SK-N-SH treated with all-trans-retinoic acid at 6 μM for 48 hours (cell line): ENCODE results near the gene GCN1.

Source experiments
- ATAC-seq: fragments of 200-7000 bp; cut with Tn5 transposase; 3 replicates; pipeline ENCODE4 v1.9.1; 2020; ENCODE audit warnings: mild to moderate bottlenecking, moderate library complexity
- ARNTL ChIP-seq: fragments of 450-650 bp; formaldehyde crosslinking; IDR thresholded peaks from 2 replicates; pipeline ENCODE4 v1.5.0; 2020; ENCODE audit warnings: low read depth, mild to moderate bottlenecking, moderate library complexity, borderline replicate concordance
- BACH2 ChIP-seq: fragments of 250-450 bp; sonication (Bioruptor Pico); IDR thresholded peaks from 2 replicates; pipeline ENCODE4 v1.9.0; 2021; ENCODE audit warnings: mild to moderate bottlenecking, borderline replicate concordance
- CSDC2 ChIP-seq: fragments of 250-450 bp; sonication (Bioruptor Pico); IDR thresholded peaks from 2 replicates; pipeline ENCODE4 v1.5.0; 2020; ENCODE audit warnings: mild to moderate bottlenecking, moderate library complexity
- CSRNP3 ChIP-seq: fragments of 250-450 bp; sonication (Bioruptor Pico); IDR thresholded peaks from 2 replicates; pipeline ENCODE4 v1.5.1; 2021; ENCODE audit warnings: mild to moderate bottlenecking, moderate library complexity
- ESRRG ChIP-seq: fragments of 250-450 bp; sonication (Bioruptor Pico); IDR thresholded peaks from 2 replicates; pipeline ENCODE4 v1.6.1; 2021; ENCODE audit warnings: mild to moderate bottlenecking
- ISL1 ChIP-seq: fragments of 250-450 bp; sonication (Bioruptor Pico); IDR thresholded peaks from 2 replicates; pipeline ENCODE4 v2.1.2; 2022; ENCODE audit warnings: mild to moderate bottlenecking, moderate library complexity
- OSR1 ChIP-seq: fragments of 250-450 bp; sonication (Bioruptor Pico); IDR thresholded peaks from 2 replicates; pipeline ENCODE4 v1.8.0; 2022; ENCODE audit warnings: moderate library complexity, mild to moderate bottlenecking, inconsistent platforms
- PATZ1 ChIP-seq: fragments of 250-450 bp; sonication (Bioruptor Pico); IDR thresholded peaks from 2 replicates; pipeline ENCODE4 v1.8.0; 2020; ENCODE audit warnings: mild to moderate bottlenecking, moderate library complexity, borderline replicate concordance
- PPARA ChIP-seq: fragments of 250-450 bp; sonication (Bioruptor Pico); IDR thresholded peaks from 2 replicates; pipeline ENCODE4 v1.5.0; 2020; ENCODE audit warnings: mild to moderate bottlenecking, borderline replicate concordance
- RARB ChIP-seq: fragments of 250-450 bp; sonication (Bioruptor Pico); IDR thresholded peaks from 2 replicates; pipeline ENCODE4 v1.8.0; 2021; ENCODE audit warnings: mild to moderate bottlenecking, moderate library complexity
- SNAI2 ChIP-seq: fragments of 250-450 bp; sonication (Bioruptor Pico); IDR thresholded peaks from 2 replicates; pipeline ENCODE4 v1.5.0; 2020; ENCODE audit warnings: mild to moderate bottlenecking, moderate library complexity
- TCF4 ChIP-seq: fragments of 250-450 bp; sonication (Bioruptor Pico); IDR thresholded peaks from 2 replicates; pipeline ENCODE4 v1.8.0; 2021; ENCODE audit warnings: mild to moderate bottlenecking, moderate library complexity, borderline replicate concordance
- TOX ChIP-seq: fragments of 250-450 bp; sonication (Bioruptor Pico); IDR thresholded peaks from 2 replicates; pipeline ENCODE4 v1.8.0; 2021; ENCODE audit warnings: mild to moderate bottlenecking, moderate library complexity, borderline replicate concordance
- TSHZ2 ChIP-seq: fragments of 250-450 bp; sonication (Bioruptor Pico); IDR thresholded peaks from 2 replicates; pipeline ENCODE4 v1.5.0; 2020; ENCODE audit warnings: mild to moderate bottlenecking, moderate library complexity
- ZC3H10 ChIP-seq: fragments of 250-450 bp; sonication (Bioruptor Pico); IDR thresholded peaks from 2 replicates; pipeline ENCODE4 v1.5.1; 2021; ENCODE audit warnings: mild to moderate bottlenecking, moderate library complexity
- ZFP3 ChIP-seq: fragments of 250-450 bp; sonication (Bioruptor Pico); IDR thresholded peaks from 2 replicates; pipeline ENCODE4 v1.5.0; 2020; ENCODE audit warnings: mild to moderate bottlenecking, moderate library complexity
- ZFP30 ChIP-seq: fragments of 450-650 bp; formaldehyde crosslinking; IDR thresholded peaks from 2 replicates; pipeline ENCODE4 v1.5.0; 2022; ENCODE audit warnings: mild to moderate bottlenecking, moderate library complexity
- ZNF565 ChIP-seq: fragments of 450-650 bp; formaldehyde crosslinking; conservative IDR thresholded peaks from 2 replicates; pipeline ENCODE4 v1.5.0; 2020; ENCODE audit warnings: low read depth, mild to moderate bottlenecking, moderate library complexity
- ZNF70 ChIP-seq: fragments of 450-650 bp; formaldehyde crosslinking; IDR thresholded peaks from 2 replicates; pipeline ENCODE4 v1.5.0; 2020; ENCODE audit warnings: mild to moderate bottlenecking, moderate library complexity
- ZNF8 ChIP-seq: fragments of 450-650 bp; formaldehyde crosslinking; IDR thresholded peaks from 2 replicates; pipeline ENCODE4 v1.5.0; 2020; ENCODE audit warnings: mild to moderate bottlenecking, moderate library complexity

GCN1 gene

DNA sequence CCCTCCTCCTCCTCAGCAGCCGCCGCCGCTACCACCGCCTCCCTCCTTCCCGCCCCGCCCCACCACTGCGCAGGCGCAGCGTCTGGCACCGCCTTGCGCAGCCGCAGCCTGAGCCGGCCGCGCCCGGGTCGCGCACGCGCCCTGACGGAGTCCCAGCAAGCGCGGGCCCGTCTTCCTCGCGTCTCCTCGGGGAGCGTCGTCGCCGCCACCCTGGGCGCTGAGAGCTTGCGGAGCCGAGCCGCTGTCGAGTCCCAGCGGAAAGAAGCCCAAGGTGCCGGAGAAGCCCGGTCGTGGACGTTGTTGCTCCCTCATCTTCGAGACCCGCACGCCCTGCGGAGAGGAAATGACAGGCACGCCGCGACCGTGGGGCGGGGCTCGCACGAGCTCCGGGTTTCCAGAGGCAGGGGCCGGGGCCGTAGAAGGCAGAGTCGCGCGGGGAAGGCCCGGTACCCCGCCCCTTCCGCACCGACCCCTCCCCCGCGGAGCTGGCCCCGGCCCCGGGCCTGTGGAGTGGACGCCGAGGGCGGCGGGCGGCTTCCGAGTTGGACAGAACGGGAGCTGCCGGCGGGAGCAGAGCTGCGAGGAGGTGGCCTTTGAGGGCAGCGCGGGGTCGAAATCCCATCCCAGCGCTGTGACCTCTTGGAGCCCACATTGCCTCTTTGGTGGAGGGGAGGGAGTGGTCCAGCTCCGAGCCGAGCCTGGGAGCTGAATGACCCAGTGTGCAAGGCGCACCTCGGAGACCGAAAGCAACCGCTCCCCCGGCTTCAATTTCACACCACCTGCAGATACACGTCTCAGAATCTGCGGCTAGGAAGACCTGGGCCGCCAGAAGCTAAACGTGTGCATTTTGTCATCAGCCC is 77.5 kb downstream of the GCN1 start (continued):
- no peak for TF ChIP-seq CSDC2 (CRISPR knock-in tag)
- TF ChIP-seq BACH2 (CRISPR knock-in tag): no peak
- no peak for TF ChIP-seq ZFP30 (CRISPR knock-in tag)
- TF ChIP-seq, all 23 proteins: peak for 0

DNA sequence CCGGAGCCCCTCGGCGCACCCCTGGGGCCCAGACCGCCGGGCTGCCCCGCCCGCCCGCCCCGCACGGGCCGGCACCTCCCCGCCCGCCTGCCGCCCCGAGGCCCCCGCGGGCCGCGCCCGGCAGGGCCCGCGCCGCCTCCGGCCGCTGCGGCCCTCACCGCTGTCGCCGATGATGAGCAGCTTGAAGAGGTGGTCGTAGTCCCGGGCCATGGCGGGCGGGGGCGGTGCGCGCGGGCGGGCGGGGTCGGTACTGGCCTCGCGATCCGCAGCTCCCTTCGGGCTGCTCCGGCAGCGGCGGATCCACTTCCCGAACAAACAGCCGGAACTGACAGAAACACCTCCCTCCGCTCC is 78.1 kb downstream of the GCN1 start, which contains the start of gene RAB35:
RAB35 (minus strand) TSS at position 313 of the 351 bp plus-strand sequence; CDS start at position 210, 103 bp downstream.
- ATAC-seq: no peak; the same call in 2 of the 3 replicates
- TF ChIP-seq BACH2 (CRISPR knock-in tag) (no peak), PPARA (CRISPR knock-in tag) (no peak), ARNTL (CRISPR knock-in tag) (no peak), ZC3H10 (CRISPR knock-in tag) (no peak), TOX (CRISPR knock-in tag) (no peak), OSR1 (no peak), TSHZ2 (no peak), ISL1 (no peak)

DNA sequence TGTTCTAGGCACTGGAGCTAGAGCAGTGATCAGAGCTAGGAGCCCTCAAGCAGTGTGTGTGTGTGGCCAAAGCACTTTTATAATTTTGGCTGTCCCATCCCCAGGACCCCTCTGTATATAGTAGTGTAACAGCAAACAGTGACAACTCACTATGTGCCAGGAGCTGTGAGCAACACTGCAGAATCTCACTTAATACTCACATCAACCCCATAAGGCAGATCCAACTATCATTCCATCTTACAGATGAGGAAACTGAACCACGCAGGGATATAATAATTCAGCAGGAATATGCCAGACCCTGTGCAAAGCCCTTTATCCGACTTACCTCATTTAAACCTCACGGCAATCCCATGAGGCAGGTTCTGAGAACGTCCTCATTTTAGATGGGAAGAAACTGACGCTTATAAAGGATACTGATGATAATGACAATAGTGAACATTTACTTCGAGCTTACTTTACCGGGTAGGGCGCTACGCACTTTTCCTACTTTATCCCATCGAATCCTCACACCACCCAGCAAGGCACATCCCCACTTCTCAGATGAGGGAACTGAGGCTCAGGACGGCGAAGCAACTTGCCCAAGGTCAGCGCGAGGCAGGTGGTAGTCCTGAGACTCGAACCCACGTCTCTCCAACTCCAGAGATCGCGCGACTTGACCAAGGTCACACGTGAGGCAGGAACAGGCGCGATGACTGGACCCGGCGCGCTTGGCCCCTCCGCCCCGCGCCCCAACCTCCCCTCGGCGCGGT is 78.6 kb downstream of the GCN1 start:
- peak; percentile 3; the same call in 2 of the 3 replicates for ATAC-seq
- TF ChIP-seq RARB (CRISPR knock-in tag) (no peak), ZFP30 (CRISPR knock-in tag) (no peak), SNAI2 (no peak), TSHZ2 (no peak), ARNTL (CRISPR knock-in tag) (no peak), TCF4 (CRISPR knock-in tag) (no peak), OSR1 (no peak), TOX (CRISPR knock-in tag) (no peak), ZC3H10 (CRISPR knock-in tag) (no peak), CSRNP3 (CRISPR knock-in tag) (no peak), CSDC2 (CRISPR knock-in tag) (no peak), ZNF70 (CRISPR knock-in tag) (no peak), ISL1 (no peak), ZNF565 (CRISPR knock-in tag) (no peak), ZFP3 (CRISPR knock-in tag) (no peak), ZNF8 (no peak), ESRRG (CRISPR knock-in tag) (no peak)

GRCh38 chr12:120115066-120115465 is 79.4 kb downstream of the GCN1 start:
- TF ChIP-seq CSDC2 (CRISPR knock-in tag): no peak
- no peak for TF ChIP-seq TOX (CRISPR knock-in tag)
- no peak for TF ChIP-seq PATZ1 (CRISPR knock-in tag)
- ATAC-seq: no peak
